HepG2 (cell line): ENCODE results near the gene PLIN5. TPM values are rescaled to one million over a fixed set of nuclear protein-coding genes. Genes with fewer than 3 reads are reported as not detected.

Experiments used
- AGO2 ChIP-seq: fragments of 200-400 bp; formaldehyde crosslinking; optimal IDR thresholded peaks from 2 replicates; pipeline ENCODE3; 2017; ENCODE audit warnings: mild to moderate bottlenecking, low read depth, low read length, moderate library complexity
- AKAP8 ChIP-seq: sonication (generic); formaldehyde crosslinking; IDR thresholded peaks from 2 replicates; pipeline ENCODE4 v1.5.1; 2020; ENCODE audit warnings: mild to moderate bottlenecking, missing genetic modification reagents
- MAF1 ChIP-seq: sonication (generic); formaldehyde crosslinking; IDR thresholded peaks from 2 replicates; pipeline ENCODE4 v1.5.0; 2020; ENCODE audit warnings: missing genetic modification reagents, borderline replicate concordance
- MTA3 ChIP-seq: sonication (generic); formaldehyde crosslinking; IDR thresholded peaks from 2 replicates; pipeline ENCODE4 v1.4.0; 2020; ENCODE audit warnings: missing genetic modification reagents
- SKIL ChIP-seq: sonication (generic); formaldehyde crosslinking; IDR thresholded peaks from 2 replicates; pipeline ENCODE4 v1.8.0; 2022; ENCODE audit warnings: missing genetic modification reagents, mild to moderate bottlenecking, moderate library complexity, borderline replicate concordance
- TAF15 ChIP-seq: fragments of 200-400 bp; formaldehyde crosslinking; IDR thresholded peaks from one replicate; pipeline ENCODE4 v1.6.1; 2018; ENCODE audit warnings: mild to moderate bottlenecking, low read depth, low read length; ENCODE audit not compliant: poor library complexity, severe bottlenecking
- ZBTB38 ChIP-seq: sonication (generic); formaldehyde crosslinking; IDR thresholded peaks from 2 replicates; pipeline ENCODE4 v1.5.1; 2020; ENCODE audit warnings: mild to moderate bottlenecking, missing genetic modification reagents
- ZNF326 ChIP-seq: sonication (generic); formaldehyde crosslinking; IDR thresholded peaks from 2 replicates; pipeline ENCODE4 v1.4.0; 2020; ENCODE audit warnings: missing genetic modification reagents, borderline replicate concordance
- ZNF44 ChIP-seq: sonication (generic); formaldehyde crosslinking; IDR thresholded peaks from 2 replicates; pipeline ENCODE4 v1.5.1; 2020; ENCODE audit warnings: mild to moderate bottlenecking, missing genetic modification reagents
- ZNF564 ChIP-seq: sonication (generic); formaldehyde crosslinking; IDR thresholded peaks from 2 replicates; pipeline ENCODE4 v1.8.1; 2023; ENCODE audit warnings: mild to moderate bottlenecking, missing genetic modification reagents
- ZNF777 ChIP-seq: sonication (generic); formaldehyde crosslinking; IDR thresholded peaks from 2 replicates; pipeline ENCODE4 v1.4.0; 2020; ENCODE audit warnings: missing genetic modification reagents
- polyA plus RNA-seq, 8 experiments: library from polyadenylated mRNA; depleted of rRNA in 3 of 8; stranded (reverse) in 7 of 8; unstranded in 1 of 8; fragments of >200 nt; fragmentation: Illumina TruSeq in 4 of 8; extraction: Trizol in 4 of 8; gene quantifications; 2 replicates each; pipeline versions ENCODE4 v1.2.1 to v1.2.3, GENCODE V29; 2011 to 2016; ENCODE audit warnings: low read depth in 4 of 8, missing spikeins in 1 of 8, mixed read lengths in 1 of 8; ENCODE audit not compliant: insufficient read depth in 1 of 8
- total RNA-seq, 5 experiments: library from RNA; depleted of rRNA; stranded (reverse); fragments of >200 nt; fragmentation: Illumina TruSeq; extraction: Trizol; gene quantifications; 2 replicates each; pipeline ENCODE4 v1.2.3, GENCODE V29; 2016; ENCODE audit warnings: low read depth in 1 of 5
- TF ChIP-seq, protein P1 (sequence below): IDR thresholded peaks from 2 replicates; pipeline ENCODE4 v1.6.1; 2012; ENCODE audit warnings: inconsistent platforms
- TF ChIP-seq, protein P2 (sequence below): sonication (generic); formaldehyde crosslinking; IDR thresholded peaks from 2 replicates; pipeline ENCODE4 v1.4.0; 2020; ENCODE audit warnings: missing genetic modification reagents
- TF ChIP-seq, protein P3 (sequence below): sonication (generic); formaldehyde crosslinking; IDR thresholded peaks from 2 replicates; pipeline ENCODE4 v1.4.0; 2020; ENCODE audit warnings: missing genetic modification reagents

Gene PLIN5
- total and polyA plus RNA-seq, 2 of the 13 experiments (the other 11 are each of a cell fraction or from before 2014, with no cell fraction given): 1.8 to 4.8 TPM

GRCh38 chr19:4543842-4544647 lies 9.0 kb upstream of the PLIN5 start (continued):
- TF ChIP-seq, protein P1, sequence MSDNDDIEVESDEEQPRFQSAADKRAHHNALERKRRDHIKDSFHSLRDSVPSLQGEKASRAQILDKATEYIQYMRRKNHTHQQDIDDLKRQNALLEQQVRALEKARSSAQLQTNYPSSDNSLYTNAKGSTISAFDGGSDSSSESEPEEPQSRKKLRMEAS: no peak
- TF ChIP-seq ZBTB38 (CRISPR knock-in tag) (peak; percentile 51; the same call in 1 of the 2 replicates), SKIL (CRISPR knock-in tag) (no peak), ZNF777 (no peak), ZNF44 (CRISPR knock-in tag) (no peak), TAF15 (no peak), ZNF564 (no peak), ZNF326 (CRISPR knock-in tag) (no peak), AKAP8 (CRISPR knock-in tag) (no peak), MTA3 (CRISPR knock-in tag) (no peak), AGO2 (peak; percentile 66), MAF1 (CRISPR knock-in tag) (no peak)
- TF ChIP-seq, protein P2, sequence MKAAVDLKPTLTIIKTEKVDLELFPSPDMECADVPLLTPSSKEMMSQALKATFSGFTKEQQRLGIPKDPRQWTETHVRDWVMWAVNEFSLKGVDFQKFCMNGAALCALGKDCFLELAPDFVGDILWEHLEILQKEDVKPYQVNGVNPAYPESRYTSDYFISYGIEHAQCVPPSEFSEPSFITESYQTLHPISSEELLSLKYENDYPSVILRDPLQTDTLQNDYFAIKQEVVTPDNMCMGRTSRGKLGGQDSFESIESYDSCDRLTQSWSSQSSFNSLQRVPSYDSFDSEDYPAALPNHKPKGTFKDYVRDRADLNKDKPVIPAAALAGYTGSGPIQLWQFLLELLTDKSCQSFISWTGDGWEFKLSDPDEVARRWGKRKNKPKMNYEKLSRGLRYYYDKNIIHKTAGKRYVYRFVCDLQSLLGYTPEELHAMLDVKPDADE (CRISPR knock-in tag): no peak
- TF ChIP-seq, protein P3, sequence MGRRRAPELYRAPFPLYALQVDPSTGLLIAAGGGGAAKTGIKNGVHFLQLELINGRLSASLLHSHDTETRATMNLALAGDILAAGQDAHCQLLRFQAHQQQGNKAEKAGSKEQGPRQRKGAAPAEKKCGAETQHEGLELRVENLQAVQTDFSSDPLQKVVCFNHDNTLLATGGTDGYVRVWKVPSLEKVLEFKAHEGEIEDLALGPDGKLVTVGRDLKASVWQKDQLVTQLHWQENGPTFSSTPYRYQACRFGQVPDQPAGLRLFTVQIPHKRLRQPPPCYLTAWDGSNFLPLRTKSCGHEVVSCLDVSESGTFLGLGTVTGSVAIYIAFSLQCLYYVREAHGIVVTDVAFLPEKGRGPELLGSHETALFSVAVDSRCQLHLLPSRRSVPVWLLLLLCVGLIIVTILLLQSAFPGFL (CRISPR knock-in tag): no peak
- TF ChIP-seq, all 625 proteins: peak for 4
